Nucleus accumbens (tissue), 56 donors: ENCODE measurements around the gene CCDC154.

Experiments used
- DNase-seq, 56 donors: peaks; one replicate each; lab custom pipeline; 2025; lab: John Stamatoyannopoulos, UW

Gene CCDC154

GRCh38 chr16:1398351-1398750 lies 46.0 kb downstream of the CCDC154 start:
- DNase-seq: no peak

DNA sequence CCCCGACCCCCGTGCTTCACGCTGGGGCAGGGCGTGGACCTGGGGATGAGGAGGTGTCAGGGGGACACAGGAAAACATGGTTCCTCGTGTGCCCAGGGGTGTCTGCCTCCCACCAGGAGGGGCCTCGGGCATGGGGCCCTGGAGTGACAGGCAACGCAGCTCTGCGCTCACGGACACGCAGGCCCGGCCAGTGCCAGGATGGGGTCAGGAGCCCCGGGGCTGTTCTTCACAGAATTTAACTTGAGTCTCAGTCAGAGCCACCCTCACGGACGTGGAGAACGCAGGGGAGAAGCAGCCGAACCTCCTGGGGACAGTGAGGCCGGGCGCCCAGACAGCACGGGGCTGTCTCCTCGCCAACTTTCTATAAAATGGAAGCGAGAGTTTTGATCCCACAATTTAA lies 46.6 kb downstream of the CCDC154 start:
- DNase-seq: no peak

DNA sequence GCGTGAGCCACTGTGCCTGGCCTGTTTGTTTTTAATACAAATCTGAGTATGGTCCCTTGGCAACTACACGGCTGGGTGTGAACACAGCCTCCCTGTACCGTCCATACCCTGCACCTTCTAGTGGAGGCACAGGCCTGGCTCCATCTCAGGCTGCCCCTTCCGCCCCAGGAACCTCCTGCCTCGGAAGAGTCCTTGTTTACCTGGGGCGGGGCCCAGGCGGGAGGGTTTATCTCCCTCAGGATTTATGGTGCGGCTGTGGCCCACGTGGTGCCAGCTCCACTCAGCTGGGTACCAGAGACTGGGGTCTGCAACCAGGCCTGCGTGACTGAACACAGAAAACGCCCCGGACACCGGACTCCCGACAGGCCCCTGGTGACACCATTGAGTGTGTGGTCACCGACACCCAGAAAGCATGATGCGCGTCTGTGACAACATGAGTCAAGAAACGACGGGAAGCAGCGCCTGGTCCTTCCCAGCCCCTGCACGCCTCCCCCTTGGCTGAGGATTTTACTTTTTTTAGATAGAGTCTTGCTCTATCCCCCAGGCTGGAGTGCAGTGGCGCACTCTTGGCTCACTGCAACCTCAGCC lies 48.8 kb downstream of the CCDC154 start:
- DNase-seq: no peak

DNA sequence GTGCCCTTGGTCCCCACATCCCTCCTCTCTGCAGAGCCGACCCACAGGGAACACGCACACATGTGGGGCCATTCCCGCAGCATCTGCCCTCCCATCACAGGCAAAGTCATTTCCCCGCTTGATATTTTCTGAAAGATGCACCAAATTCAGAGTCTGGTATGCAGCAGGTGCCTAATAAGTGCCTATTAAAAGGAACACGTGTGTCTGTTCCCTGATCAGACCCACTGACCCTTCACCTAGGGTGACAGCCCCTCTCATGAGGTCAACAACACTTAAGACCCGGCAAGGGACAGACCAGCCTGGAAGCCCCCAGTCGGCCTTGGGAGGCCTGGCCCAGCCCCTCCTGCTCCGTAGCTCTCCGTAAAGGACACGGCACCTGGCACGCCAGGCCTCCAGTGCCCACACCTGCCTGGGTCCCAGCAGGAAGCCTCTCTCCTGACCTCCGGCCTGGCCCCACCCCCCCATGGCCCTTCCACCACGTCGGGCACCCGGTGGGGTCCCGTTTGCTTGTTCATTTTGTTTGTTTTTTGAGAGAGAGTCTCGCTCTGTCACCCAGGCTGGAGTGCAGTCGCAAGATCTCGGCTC lies 49.9 kb downstream of the CCDC154 start:
- no peak for DNase-seq

DNA sequence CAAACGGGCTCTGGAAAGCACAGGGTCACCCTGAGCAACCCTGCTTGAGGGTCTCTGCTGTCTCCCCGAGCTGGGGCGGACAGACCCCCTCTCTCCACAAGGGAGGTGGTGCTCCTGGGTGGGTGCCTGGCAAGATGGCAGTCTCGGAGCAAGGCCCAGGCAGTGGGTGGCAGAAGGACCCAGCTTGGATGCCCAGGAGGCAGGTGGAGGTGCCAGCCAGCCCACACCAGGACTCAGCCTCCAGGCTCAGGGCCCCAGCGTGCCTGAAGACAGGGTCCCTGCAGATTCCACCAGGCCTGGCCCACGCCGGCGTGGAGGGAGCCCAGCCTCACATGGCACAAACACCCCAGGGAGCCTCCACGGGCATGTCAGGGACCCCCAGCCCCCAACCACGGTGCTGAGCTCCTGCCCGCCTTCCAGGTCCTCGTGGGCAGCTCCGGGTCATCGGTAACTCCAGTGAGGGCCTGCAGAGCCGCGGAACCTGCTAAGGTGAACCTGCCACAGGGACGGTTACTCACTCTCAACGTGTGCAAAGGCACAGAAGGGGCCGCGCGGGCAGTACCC lies 50.7 kb downstream of the CCDC154 start:
- DNase-seq: no peak

DNA sequence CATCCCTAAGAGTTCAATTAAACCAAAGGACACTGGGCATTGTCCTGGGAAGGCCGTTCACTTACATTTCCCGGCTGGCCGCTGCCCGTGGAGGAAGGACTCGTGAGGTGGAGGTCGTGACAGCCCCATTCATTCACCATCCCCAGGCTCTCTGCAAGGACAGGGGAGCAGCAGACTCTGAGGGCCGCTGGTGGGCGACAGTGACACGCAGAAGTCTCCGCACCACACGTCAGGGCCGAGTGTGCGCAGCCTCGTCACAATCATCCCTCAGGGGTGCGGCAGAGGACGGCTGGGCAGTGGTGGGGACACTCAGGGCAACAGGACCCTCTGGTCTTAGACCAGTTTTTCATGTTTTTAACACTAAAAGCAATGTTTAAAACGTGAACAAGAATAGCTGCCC lies 51.5 kb downstream of the CCDC154 start:
- no peak for DNase-seq

GRCh38 chr16:1390239-1390779 lies 54.0 kb downstream of the CCDC154 start:
- no peak for DNase-seq

GRCh38 chr16:1389762-1390161 lies 54.6 kb downstream of the CCDC154 start:
- DNase-seq: no peak

DNA sequence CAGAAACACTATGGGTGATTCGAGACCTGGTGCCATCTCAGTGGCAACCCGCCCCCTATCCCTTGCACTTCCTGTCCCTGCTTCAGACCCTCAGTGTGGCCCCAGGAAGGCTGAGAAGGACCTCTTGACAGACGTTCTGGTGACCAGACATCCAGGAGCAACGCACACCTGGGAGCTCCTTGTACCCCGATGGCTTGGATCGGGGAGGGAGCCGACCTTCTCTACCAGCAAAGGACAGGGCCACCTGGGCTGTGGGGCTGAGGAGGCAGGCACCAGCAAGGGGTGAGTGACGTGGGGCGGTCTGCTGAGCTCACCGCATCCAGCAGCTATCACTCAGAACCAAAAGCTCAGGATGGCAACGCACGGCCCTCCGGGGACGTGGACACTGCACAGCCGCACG lies 57.0 kb downstream of the CCDC154 start:
- DNase-seq: no peak

DNA sequence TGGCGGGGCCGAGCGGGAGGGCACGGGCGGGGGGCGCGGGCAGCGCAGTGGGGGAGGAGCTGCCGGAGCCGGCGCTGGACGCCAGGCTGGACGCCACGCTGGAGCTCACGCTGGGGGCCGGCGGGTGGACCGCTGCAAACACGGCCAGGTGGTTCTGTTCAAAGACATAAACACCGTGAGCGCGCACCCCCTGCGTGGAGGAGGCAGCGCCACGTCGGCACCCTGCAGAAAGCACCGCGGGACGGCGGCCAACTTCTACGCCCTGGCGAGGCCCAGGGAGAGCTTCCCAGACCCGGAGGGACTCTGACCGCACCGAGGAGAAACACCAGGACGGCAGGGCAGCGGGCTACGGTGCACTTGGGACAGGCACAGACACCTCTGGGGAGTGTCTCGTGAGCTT lies 59.1 kb downstream of the CCDC154 start:
- DNase-seq: no peak
